Left hindlimb (tissue), 1 donor: Measurements from ENCODE around the gene CAPNS2.
A peak's percentile ranks its signal among the peaks of the same experiment; 100 is the strongest.
"Not testable (repeated sequence)": the region's sequence is repeated elsewhere in the genome, so short reads cannot be mapped to it uniquely, and the experiment has no call there.

Experiments used
- DNase-seq: peaks from one replicate; pipeline ENCODE4 v3.0.0-alpha.2; 2018

The CAPNS2 gene

GRCh38 chr16:55569025-55569424 is 2.5 kb downstream of the CAPNS2 start:
- peak; percentile 39 for DNase-seq

- no peak for DNase-seq
Observed at GRCh38 chr16:55570159-55570558, 3.7 kb downstream of the CAPNS2 start.

- DNase-seq, result no peak
Observed at GRCh38 chr16:55571191-55571897, 4.9 kb downstream of the CAPNS2 start.

GRCh38 chr16:55572439-55572838 is 6.0 kb downstream of the CAPNS2 start:
- DNase-seq, result no peak

- DNase-seq, result no peak
Observed at GRCh38 chr16:55574811-55575210, 8.3 kb downstream of the CAPNS2 start.

GRCh38 chr16:55575496-55575895 is 9.0 kb downstream of the CAPNS2 start:
- DNase-seq, result no peak

GRCh38 chr16:55576384-55576783 is 9.9 kb downstream of the CAPNS2 start:
- peak; percentile 84 for DNase-seq

- DNase-seq, result no peak
Observed at GRCh38 chr16:55577887-55578286, 11.4 kb downstream of the CAPNS2 start.

- DNase-seq, result no peak
Observed at GRCh38 chr16:55585631-55586030, 19.1 kb downstream of the CAPNS2 start.

- DNase-seq, result no peak
Observed at GRCh38 chr16:55588799-55589198, 22.3 kb downstream of the CAPNS2 start.

GRCh38 chr16:55592306-55592705 is 25.8 kb downstream of the CAPNS2 start:
- no peak for DNase-seq

- no peak for DNase-seq
Observed at GRCh38 chr16:55597928-55598327, 31.4 kb downstream of the CAPNS2 start.

GRCh38 chr16:55605754-55606336 is 39.4 kb downstream of the CAPNS2 start:
- DNase-seq, result peak; percentile 39

GRCh38 chr16:55613613-55614335 is 47.3 kb downstream of the CAPNS2 start:
- no peak for DNase-seq

- no peak for DNase-seq
Observed at GRCh38 chr16:55615071-55615470, 48.6 kb downstream of the CAPNS2 start.

- DNase-seq, result not testable (repeated sequence)
Observed at GRCh38 chr16:55615670-55616069, 49.2 kb downstream of the CAPNS2 start.
